HG02870 (cell line): ENCODE data around the gene NTF3.

ENCODE experiments used
- ATAC-seq: cut with Tn5 transposase; IDR thresholded peaks from one replicate; pipeline ENCODE4 v1.9.1; 2021; ENCODE audit warnings: mild to moderate bottlenecking, moderate library complexity; ENCODE audit not compliant: unreplicated experiment

The NTF3 gene

DNA sequence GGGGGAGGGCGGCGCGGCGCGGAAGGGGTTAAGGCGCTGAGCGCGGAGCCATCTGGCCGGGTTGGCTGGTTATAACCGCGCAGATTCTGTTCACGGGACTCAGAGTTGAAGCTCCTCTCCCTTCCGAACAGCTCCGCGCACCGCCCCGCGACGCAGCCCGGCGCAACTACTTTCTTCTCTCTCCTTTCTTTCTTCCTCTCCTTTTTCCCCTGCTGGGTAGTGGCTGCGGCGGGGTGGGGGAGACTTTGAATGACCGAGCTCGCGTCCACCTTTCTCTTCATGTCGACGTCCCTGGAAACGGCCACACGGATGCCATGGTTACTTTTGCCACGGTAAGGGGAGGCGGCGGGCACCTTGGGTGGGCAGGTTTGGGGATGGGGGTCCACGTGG, at the start of gene NTF3:
TSS of gene NTF3 (plus strand) at position 98 of the 390 bp plus-strand sequence. CDS start at position 315, 217 bp downstream.
- no peak for ATAC-seq

DNA sequence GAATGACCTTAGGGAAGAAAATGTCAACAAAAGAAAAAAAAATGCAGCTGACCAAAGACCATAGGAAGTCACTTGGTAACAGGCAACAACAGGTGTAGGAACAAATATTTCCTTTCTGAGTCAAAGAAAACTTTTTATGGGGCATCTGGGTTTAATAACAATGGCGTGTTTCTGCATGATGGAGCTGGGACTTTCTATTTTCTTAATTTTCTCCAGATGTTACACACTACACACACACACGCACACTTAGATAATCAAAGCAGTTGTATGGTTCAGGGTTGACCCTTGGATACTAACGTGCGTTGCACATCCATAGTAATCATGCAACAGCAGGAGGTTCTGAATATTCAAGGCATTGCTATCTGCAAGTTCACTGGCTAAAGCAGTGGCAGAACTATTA, 47.9 kb upstream of the NTF3 start:
- no peak for ATAC-seq

DNA sequence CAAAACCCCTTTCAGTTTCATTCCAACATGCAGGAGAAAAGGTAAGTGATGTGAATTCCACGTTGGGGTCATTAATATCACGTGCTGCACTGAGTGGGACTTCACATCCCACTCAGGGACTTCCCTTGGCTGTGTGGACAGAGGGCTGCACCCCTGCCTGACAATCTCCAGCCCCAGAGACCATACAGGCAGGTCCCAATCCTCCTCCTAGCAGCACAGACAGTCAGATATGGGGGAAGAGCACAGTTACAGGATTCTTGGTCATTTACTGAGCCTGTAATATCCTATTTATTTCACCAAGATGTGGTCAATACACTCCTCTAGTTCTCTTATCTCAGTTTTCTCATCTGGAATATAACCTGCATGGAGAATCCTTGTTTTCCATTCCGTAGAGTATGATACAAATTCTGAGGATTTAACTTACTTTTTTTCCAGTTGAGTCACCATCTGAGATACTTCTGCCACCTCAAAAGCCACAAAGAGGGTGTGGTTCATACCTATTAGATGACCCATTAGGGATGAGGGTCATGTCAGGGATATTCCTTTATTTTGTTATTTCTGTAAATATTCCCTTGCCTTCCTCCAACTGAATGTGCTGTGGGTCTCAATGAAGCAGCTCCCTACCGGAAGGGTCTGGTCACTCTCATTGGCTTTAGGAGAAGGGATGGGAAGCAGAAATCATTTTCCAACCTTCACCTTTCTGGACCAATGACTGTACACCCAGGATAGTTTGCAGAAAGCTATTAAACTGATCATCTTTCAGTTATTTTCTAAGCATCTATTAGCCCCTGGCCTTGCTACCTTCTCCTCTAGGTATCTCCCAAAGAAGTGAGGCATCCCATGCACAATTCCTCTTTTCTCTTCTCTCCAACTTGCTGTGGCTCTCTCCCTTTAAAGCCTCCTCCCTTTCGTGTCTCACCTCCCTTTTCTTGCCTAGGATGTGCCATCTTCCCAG, 43.0 kb upstream of the NTF3 start:
- ATAC-seq = no peak

DNA sequence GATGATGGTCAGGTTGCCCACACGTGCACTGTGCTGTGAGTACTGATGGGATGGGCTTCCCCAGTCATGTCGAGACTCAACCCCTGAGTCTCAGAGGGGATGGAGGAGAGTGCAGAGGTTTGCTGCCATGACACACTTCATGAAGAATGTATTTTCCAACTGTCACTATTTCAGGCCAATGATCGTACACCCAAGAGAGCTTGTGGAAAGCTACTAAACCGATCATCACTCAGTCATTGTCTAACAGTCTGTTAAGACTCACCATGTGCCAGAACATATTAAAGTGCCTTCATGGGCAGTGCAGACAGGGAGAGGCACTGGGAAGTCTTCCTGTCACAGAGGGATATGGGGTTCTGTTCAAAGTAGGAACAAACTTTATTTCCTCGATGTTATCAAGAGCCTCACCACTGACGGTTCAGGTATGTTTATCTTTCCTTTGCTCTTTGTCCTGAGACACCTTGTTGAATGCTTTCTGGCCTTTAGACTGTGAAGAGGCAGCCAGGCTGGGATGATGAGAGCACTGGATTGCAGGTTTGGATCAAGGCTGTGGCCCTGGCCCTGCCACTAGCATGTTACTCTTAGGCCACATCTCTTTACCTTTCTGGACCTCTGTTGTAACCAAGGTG, 41.6 kb upstream of the NTF3 start:
- no peak for ATAC-seq

DNA sequence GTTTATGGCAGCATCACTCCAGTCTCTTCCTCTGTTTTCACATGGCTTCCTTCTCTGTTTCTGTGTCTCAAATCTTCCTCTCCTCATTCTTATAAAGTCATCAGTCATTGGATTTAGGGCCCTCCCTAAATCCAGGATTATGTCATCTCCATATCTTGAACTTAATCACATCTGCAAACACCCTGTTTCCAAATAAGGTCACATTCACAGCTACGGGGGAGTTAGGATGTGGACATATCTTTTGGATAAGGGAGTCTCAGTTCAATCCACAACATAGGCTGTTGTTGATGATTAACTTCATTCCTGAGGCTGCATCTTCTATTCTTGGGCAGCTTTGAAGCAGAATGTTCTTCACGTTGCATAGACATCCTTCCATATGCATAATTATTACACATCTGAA, 40.3 kb upstream of the NTF3 start:
- ATAC-seq = no peak

DNA sequence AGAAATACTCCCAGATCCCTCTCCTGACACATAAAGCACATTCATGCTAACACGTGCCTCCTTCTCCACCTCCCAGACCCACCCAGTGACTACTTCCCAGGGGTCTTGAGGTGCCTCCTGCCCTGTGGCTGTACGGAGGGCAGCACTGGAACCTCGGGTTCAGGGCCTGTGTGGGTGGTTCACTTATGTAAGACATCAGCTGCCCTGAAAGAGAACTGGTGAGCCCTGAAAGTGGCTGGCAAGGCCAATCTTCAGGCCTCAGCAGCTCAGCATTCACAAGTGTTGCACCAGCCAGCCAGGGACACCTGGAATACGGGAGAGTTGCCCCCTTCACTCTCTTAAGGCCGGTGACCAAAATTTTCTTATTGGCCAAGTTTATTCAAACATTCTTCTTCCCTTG, 38.9 kb upstream of the NTF3 start:
- no peak for ATAC-seq

DNA sequence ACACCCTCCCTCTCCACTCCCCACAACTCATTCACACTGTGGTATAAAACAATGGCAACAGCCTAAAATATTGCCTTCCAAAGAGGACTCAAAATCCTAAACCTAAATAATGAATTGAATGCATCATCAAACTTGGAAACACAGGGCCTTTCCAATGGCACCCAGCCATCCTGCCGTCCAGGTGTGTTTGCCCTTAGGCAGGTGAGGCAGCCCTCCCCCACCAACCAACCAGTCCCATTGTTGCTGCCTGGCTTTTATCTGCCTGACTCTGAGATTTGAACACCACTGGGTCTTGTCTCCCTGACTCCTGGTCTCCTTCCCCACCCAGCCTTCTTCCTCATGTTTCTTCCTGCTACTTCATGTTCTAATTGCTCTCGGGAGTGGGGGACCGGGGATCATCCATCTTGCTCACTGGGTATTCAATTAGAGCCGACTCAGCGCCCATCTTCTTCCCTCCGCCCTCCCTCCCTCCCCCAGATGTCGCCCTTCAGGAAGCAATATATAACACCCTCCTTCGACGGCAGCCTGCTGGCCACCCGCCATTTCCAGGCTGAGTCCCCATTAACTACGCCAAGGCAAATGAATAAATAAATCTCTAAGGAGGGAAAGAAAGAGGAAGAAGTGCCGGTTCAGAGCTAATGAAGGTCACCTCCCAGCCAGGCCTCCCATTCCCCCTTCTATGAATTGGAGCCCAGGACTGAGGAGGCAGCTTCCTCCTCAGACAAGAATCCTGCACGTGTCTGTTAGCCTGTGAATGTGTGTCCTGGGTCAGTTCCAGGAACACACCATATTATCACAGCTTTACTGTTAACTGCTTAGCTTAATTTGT, 36.3 kb upstream of the NTF3 start:
- no peak for ATAC-seq

DNA sequence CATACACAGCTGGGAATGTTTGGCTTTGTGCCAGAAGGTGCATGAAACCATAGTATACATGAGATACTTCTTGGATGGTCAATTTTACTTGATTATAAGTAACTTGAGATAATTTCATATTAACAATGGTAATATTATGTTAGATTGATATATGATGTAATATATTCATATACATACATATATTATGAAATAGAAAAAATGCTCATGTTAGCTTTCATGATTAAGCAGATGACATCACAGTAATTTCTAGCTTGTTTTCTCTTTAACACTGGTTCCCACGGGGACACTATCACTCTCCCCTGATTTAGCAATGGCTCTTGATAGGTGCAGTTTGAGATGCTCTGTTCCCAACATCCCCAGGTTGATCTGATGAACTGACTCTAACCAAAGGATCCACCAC, 35.4 kb upstream of the NTF3 start:
- no peak for ATAC-seq

DNA sequence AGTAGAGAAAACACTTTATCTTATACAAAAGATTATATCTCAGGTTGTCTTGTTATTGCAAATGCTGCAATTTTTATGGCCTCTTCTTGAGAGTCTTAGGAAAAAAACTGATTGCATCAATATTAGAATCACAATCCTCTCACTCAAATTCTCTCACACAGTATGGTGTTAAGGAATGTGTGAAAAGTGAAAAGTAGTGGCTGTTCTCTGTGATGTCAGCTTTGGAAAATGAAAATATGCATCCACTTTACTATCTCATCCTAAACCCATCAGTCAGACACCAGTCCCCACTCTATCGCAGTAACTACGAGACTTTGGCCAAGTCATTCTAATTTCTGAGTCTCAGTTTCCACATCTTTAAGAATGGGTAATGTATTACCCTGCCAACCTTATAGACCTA, 32.6 kb upstream of the NTF3 start:
- no peak for ATAC-seq

DNA sequence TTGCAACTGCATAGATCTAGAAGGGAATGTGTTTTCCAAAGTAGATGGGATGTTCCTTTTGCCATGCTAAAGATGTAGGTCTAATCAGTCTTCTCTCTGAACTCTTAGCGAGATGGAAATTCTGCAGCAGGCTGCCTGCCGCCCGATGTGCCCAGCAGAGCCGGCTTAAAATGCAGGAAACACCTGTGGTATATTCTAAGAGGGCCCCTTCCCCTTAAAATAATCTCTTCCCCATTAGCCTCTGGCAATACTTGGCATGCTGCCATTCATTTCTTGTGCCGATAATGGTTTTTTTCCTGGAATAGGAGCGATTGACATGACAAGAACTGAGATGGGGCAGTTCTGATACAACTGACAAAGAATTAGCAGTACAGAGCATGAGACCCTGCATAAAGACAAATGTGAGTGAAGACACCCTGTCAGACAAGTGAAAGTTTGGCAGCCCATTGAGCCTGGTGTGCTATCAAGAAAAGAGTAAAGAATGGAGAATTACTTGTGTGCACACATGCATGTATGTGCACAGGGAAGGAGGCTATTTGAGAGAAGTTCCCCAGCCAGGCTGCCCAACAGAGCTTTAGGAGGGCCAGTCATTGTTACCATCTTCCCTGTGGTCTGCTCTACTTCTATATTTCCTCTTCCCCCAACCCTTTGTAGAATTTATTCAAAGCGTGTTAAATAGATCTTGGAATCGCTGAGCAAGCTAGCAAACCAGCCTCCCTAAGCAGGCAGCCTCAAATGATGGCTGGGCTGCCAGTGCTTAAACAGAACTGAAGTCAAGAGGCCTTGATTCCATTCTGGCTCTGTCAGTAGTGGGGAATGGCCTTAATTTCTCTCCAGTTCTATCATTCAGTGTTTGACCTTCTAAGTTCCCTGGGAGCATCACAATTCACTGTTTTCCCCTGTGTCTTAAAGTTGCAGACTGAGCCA, 29.6 kb upstream of the NTF3 start:
- ATAC-seq = no peak

DNA sequence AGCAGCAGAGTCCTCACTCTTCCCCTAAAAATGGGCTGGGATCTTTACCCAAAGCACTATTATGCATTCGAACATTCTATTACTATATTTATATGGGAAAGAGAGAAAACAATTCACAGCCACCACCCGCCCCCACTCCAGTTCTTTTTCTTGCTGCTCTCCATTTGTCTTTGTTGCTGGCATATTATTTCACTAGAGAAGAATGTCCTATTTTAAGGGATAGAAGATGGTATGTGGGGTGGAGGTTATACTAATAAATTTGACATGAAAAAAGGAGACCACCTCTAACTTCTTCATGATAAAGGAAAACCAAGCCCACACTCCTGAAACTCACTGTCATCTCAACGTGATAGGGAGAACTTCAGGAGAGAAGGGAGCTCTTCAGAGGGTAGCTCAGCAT, 28.5 kb upstream of the NTF3 start:
- ATAC-seq = no peak

DNA sequence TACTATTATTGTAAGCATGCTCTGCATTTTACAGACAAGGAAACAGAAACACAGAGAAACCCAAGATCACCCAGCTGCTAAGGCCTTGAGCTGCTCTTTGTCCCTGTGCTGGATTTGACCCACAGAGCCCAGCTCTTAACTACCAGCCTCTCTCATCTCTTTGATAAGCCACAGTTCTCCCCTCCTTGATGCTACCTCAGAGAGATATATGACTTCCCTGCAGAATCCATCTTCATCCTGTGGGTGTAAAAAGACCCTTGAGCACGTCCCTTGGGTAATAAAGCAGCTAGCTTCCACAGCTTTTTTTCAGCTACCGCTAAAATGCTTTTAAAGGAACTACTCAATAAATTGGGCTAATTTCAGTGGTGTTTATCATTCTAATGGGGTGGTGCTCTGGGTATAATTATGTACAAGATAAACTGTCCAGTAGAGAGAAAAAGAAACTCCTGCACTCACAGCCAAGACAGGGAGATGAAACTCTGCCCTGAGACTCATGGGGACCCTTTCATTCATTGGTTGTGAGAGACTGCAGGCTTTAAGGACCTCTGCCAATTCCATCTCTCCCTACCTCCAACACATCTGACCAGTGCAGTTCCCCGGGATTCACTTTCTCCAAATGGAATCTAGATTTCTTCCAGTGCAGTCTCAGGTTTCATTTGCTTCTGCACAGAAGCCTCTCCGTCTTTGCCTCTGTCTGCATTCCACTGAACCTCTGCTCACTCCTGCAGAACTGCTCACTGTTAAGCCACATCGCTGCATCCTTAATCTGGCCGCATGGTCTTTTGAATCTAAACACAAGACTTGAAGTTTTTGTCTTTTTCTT, 24.7 kb upstream of the NTF3 start:
- ATAC-seq = no peak

DNA sequence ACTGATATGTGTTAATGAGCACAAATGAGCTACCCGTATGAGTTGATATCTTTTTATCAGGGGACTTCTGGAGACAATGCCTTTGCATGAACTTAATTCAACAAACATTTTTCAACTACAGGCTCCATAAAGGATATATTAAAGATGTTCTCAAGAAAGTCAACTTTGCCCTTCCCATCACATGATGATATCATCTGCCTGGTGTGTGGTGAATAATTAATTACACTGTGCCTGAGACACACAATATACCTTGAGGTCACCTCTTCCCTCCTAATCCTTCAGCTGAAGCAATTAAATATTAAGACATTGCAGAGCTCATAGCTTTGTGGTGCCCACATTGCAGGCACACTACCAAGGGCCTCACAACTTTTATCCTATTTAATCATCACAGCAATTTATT, 22.3 kb upstream of the NTF3 start:
- no peak for ATAC-seq

DNA sequence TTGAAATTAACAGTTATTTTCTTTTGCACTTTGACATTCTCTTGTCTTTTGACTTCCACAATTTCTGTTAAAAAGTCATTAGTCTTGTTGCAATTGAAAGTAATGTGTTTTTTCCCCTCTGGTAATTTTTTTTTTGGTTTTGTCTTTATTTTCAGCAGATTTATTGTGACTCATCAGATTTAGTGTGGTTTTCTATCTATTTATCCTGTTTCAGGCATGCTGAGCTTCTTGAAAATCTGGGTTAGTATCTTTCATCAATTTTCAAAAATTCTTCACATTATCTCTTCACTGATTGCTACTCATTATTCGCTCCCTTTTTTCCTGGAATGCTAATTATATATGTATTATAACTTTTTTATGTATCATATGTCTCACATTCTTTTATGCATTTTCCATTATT, 15.3 kb upstream of the NTF3 start:
- ATAC-seq = no peak

DNA sequence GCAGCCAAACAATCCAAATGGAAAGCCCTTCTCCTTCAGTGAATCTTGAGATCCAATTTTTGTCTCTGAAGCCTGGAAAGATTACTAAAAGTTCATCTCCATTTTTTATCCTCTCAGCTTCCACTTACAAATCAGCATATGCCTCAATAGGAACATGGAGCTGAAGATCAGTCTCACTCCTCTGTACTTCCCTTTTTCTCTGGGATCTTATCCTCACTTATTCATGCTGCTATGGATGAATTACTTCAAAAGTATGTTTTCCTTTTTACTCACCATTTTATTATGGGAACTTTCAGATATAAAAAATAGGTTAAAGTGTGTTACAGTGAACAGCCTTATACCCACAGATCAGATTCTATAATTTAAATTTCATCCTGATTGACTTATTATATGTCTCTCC, 14.4 kb upstream of the NTF3 start:
- ATAC-seq = no peak

DNA sequence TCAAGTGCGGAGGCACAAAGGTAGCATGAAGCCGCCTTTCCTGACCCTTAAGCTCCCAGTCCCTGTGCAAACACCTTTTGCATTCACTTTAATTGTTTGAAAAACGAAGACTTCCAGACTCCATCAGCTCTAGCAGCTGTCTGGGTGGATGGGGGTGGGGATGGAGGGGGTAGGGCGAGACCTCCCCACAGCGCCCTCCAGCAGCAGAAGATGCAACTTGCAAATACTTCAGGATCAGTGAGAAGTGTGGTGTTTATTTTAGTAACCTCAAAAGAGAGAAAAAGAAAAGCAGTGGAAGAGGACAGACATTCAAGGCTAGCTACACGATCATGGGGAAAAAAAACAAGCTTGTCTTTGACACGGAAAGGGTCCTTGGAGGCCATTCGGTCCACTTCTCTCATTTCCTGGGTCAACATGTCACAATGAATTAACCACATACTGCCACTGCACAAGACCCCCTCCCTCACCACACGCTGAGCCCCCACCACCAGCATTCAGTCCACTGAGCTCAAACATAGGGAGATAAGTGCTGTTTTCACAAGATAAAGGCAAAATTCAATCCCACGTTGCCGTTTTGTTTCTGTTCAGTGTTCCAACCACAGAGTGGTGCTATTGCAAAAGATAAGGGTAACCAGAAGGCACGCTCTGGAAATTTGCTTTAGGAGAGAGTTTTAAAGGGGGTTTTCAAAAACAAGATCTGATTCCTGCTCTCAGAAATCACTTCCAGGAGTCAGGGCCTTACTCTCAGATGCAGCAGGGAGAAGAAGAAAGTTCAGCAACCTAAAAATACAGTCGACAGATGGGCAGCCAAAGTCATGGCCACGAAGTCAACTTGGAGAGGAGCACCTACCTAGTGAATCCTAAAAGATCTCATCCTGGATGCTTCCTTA, 3.3 kb upstream of the NTF3 start:
- no peak for ATAC-seq

DNA sequence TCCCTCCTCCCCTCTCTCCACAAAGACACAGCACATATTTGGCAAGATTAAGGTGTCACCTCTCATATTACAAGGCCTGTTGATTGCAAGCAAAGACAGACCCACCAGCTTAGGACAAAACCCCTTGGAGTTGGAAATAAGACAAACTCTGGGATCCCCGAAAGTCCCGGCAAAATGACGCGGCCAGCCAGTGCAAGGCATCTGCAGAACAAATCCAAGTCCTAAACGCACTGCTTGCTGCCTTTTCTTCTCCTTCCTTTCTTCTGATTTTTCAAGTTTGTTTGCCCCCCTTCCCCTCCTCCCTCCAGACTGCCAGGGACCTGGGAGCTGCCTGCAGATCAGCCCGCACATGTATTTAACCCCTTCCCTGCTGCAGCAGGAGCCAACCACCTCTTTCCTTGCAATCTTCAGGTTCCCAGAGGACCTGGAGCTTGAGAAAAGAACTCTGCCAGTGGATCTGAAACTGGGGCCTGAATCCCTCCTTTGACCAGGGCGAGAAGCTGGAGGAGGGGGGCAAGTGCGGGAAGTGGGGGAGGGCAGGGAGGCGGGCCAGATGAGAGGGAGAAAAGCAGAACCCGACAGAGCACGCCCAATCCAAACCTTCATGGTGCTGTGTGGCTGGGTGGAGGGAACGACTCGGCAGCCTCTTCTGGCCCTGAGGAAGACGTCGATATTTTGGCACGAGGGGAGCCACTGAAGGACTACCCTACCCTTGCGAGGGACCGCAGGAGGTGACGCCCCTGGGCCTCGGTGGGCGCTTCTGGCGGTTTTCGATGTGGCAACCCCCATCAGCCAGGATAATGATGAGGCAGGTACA, 2.0 kb upstream of the NTF3 start:
- ATAC-seq = no peak
